GM15510 (cell line): Measurements from ENCODE around the gene IKZF1.

Source experiments
- POLR2A ChIP-seq: IDR thresholded peaks from 3 replicates; pipeline ENCODE4 v1.6.1; 2011; ENCODE audit warnings: borderline replicate concordance; ENCODE audit not compliant: insufficient read length; ENCODE audit errors: extremely low read depth

IKZF1 gene

GRCh38 chr7:50359258-50359994, 54.9 kb downstream of the IKZF1 start:
- TF ChIP-seq POLR2A, result no peak

GRCh38 chr7:50359995-50360925, 55.7 kb downstream of the IKZF1 start:
- no peak for TF ChIP-seq POLR2A

- no peak for TF ChIP-seq POLR2A
Observed at GRCh38 chr7:50362142-50362541, 57.6 kb downstream of the IKZF1 start.

GRCh38 chr7:50362712-50363282, 58.3 kb downstream of the IKZF1 start:
- no peak for TF ChIP-seq POLR2A

GRCh38 chr7:50363327-50364060, 59.0 kb downstream of the IKZF1 start:
- TF ChIP-seq POLR2A, result no peak

- no peak for TF ChIP-seq POLR2A
Observed at GRCh38 chr7:50364645-50365044, 60.1 kb downstream of the IKZF1 start.

GRCh38 chr7:50366311-50366710, 61.8 kb downstream of the IKZF1 start:
- TF ChIP-seq POLR2A, result no peak

GRCh38 chr7:50367100-50367499, 62.6 kb downstream of the IKZF1 start:
- TF ChIP-seq POLR2A, result no peak

- TF ChIP-seq POLR2A, result no peak
Observed at GRCh38 chr7:50367570-50367969, 63.1 kb downstream of the IKZF1 start.

GRCh38 chr7:50368366-50368765, 63.9 kb downstream of the IKZF1 start:
- no peak for TF ChIP-seq POLR2A

- TF ChIP-seq POLR2A, result no peak
Observed at GRCh38 chr7:50369143-50370026, 64.9 kb downstream of the IKZF1 start.

GRCh38 chr7:50370884-50371283, 66.4 kb downstream of the IKZF1 start:
- no peak for TF ChIP-seq POLR2A

- TF ChIP-seq POLR2A, result no peak
Observed at GRCh38 chr7:50371551-50372021, 67.1 kb downstream of the IKZF1 start.

- no peak for TF ChIP-seq POLR2A
Observed at GRCh38 chr7:50372923-50373322, 68.4 kb downstream of the IKZF1 start.
